CD4-positive, alpha-beta T cell treated with Interferon gamma for 1 hour (primary cell): ENCODE results near the gene COL11A2.

Source experiments
- DNase-seq: peaks from one replicate; pipeline ENCODE4 v3.0.0-alpha.2; 2020

The COL11A2 gene

GRCh38 chr6:33171016-33171879, 21.0 kb downstream of the COL11A2 start:
- no peak for DNase-seq

DNA sequence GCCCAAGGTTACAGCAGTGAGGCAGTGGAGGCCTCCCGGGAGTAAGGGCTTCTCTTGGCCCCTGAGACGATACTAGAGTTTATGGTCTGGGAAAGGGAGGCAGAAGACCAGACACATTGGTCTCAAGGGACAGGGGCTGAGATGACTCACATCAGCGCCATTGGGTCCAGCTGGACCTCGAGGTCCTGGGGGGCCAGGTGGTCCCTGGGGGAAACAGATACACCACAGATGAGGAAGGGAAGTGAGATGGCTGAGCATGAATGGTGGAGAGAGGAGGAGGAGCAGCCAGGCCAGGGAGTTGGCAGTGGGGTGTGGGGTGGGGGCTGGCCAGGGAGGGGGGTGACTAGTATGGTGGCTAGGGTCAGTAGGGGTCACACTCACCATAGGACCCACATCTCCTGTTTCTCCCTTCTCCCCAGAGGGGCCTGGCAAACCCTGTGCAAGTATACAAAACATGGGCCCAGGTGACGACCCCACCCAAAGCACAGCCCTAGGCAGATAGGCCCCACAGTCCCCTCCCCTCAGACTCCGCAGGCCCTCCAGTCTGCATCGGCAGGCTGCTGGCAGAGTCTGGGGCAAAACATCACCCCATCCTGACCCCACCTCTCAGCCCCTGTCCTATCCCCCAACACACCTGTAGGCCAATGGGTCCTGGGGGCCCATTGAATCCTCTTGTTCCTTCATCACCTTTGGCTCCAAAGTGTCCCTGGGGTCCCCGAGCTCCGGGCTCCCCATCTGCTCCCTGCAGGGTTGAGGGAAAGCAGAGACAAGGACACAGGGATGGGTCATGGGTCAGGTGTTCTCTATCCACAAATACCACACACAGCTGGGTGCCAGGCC, 21.9 kb downstream of the COL11A2 start:
- DNase-seq: no peak

DNA sequence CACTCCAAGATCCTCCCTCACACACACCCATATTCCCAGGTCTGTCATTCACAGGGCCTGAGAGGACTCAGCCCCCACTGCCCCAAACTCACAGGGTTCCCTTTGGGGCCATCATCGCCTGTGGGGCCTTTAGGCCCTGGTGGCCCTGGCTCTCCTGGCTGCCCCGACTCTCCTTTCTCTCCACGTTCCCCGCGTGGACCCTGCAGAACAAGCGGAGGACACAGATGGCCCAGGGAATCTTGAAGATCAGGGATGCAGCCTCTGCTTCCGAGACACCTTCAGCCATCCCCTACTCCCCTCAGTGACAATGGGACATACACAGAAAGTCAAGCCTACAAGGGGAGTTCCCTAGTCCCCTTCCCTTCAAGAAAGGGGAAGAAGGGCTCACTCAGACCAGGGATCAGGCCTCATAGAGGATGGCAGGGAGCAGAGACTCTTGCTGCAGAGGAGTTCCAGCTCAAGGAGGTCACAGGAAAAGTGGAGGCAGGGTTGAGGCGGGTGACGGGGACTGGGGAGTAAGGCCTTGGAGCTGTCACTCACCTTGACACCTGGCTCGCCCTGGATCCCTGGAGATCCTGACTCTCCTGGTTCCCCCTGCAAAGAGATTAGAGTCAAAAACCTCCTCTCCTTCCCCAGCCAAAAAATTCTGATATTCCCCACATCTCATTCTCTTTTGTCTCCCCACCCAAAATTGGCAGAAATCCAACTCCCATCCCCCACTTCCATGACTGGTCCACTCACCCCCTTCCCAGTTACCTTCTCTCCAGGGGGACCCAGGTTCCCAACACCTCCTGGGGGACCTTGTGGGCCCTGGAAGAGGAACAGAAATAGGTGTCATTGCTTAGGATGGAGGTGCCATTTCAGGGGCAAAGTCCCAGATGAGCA, 22.7 kb downstream of the COL11A2 start:
- DNase-seq: no peak

GRCh38 chr6:33168639-33169038, 23.6 kb downstream of the COL11A2 start:
- DNase-seq: no peak

GRCh38 chr6:33168284-33168601, 24.0 kb downstream of the COL11A2 start:
- DNase-seq: no peak

DNA sequence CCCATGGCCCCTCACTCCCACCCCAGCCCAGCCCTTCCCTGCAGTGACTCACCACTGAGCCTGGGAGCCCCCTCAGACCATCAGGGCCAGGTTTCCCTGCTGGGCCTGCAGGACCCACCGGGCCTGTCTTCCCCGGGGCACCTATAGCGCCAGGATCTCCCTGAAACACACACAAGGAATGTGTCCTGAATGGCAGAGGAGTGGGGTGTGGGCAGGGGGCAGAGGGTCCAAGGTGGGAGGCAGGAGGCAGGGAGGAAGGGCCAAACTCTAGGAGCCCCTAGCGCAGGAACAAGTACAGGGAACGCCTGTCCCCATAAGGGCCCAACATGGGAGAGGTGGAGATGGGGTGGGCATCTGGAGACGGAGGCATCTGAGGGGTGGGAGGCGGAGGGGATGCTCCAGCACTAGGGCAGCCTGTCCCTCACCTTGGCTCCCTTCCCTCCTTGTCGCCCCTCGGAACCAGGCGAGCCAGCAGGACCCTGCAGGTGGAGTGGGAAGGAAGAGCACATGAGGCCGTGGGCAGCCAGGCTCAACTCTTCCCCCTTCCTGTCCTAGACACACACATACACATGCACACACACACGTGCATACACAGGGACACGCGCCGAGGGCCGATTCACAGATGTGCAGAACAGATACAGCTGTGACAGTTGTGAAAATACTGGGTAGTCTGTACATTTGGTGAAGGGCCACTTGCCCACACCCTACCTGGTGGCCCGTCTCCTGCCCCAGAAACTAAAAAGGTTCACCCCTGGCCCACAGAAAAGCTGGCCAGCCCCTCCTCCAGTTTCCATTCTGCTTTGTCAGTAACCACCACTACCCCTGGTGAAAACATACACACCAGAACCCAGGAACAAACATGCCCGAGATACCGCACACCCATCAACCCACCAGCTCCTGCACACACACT, 24.6 kb downstream of the COL11A2 start:
- no peak for DNase-seq

DNA sequence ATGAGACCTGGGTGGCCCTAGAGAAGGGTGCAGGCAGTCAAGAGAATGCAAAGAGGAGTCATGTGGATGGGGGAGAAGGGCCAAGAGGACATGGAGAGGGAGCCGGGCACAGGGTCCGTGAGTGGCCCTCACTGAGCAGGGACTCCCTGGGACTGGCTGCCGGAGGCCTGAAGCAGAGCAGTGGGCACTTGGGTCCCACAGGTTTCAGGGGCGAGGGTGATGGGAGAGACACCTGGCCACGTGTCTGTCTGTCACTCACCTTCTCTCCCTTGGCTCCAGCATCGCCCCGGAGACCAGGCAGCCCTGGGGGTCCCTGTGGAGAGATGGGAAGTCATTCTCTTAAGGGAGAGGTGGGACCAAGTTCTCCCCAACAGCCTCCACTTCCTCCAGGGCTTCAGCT, 25.5 kb downstream of the COL11A2 start:
- no peak for DNase-seq

GRCh38 chr6:33166363-33166762, 25.9 kb downstream of the COL11A2 start:
- no peak for DNase-seq

DNA sequence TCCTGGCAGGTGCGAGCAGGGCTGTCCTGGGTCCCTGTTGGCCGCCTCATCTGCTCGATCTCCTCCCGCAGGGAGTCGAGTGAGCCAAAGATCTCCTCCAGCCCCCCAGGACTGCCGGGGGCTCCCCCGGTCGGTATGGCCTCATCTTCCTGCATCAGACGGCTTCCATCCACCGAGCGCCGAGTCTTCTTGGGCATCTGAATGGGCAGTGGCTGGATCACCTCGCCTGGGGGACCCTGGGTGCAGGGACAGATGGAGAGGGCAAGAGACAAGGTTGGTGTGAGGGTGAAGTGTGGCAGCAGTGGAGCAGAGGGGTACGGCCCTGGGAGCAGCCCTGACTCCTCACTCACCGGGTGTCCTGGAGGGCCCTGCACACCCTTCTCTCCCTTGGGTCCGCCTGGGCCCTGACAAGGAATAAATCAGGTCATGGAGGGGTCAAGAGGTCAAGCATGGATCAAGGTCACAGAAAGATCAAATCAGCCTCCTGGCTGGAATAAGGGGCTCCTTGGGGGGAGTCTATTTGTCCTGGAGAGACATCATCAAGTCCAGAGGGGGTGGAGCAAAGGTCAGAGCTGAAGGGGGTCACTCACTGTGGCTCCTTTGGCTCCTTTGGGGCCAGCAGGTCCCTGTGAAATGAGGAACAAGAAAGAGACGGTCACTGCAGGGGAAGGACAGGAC, 26.5 kb downstream of the COL11A2 start:
- DNase-seq: no peak

DNA sequence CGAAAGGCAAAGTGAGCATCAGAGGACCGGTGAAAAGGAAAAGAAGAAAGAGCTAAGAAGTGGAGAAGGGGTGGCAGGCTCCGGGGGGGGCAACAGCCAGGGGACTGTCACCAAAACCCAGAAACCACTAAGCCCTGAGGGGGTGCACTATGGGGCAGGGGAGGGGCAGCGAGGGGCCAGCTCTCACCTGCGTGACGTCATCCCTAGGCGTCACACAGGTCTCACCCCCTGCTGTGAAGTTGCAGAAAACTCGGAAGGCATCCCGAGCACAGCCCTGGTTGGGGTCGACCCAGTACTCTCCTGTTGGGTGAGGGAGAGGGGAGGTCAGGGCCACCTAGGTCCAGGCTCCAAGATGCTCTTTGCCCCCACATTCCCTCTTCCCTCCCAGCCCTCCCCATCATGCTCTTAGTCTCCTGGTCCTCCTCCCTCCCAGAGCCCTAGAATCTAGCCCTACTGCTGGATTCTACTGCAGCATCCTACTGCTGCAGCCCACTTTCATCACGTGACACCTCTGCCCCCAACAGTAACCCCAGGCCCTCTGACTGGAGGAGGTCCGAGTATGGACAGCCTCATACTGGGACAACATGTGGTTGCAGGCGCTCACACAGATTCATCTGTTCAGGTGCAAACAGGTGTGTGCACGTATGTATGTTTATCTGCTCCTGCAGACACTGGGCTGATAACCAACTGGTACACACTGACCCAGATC, 27.4 kb downstream of the COL11A2 start:
- DNase-seq: no peak

- no peak for DNase-seq
Observed at GRCh38 chr6:33164176-33164575, 28.1 kb downstream of the COL11A2 start.

GRCh38 chr6:33163540-33163939, 28.7 kb downstream of the COL11A2 start:
- no peak for DNase-seq

- DNase-seq: peak; percentile 79
Observed at GRCh38 chr6:33161354-33162331, 30.6 kb downstream of the COL11A2 start.

- DNase-seq: no peak
Observed at GRCh38 chr6:33160728-33161344, 31.4 kb downstream of the COL11A2 start.

GRCh38 chr6:33160096-33160495, 32.2 kb downstream of the COL11A2 start:
- DNase-seq: no peak

DNA sequence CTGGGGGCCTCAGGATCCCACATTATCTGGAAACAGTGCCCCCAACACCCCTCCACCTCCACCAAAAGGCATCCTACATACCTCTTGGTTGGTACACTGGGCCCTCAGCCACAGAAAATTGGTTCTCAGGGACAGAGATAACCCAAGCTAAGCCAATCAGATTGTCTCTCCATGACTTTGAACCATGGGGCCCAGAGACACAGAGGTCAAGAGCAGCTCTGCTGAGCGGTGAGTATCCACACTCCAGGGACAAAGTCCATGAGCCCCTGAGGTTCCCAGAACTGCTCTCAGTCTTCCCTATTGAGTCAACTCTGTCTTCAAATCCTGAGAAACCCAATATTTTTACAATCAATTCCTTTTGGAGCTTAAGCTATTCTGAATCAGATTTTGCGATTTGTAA, 35.3 kb downstream of the COL11A2 start:
- DNase-seq: no peak

- DNase-seq: no peak
Observed at GRCh38 chr6:33156561-33156960, 35.7 kb downstream of the COL11A2 start.

DNA sequence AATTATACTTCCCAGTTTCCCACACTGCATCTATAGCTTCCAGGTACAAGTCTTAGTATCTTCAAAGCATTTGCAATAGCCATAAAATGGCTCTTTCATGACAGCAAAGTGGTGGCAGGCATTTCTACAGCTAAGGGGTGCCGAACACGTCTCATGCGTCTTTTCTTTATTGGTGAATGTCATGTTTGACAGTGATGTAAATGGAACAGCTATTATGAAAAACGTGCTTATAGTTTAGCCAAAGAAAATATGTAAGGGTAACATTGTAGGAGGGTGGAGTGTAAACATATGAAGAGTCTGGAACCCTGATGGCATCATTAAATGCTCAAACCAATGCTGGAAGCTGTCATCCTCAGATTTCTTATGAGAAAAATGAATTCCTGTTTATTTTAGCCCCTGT, 37.9 kb downstream of the COL11A2 start:
- DNase-seq: no peak

DNA sequence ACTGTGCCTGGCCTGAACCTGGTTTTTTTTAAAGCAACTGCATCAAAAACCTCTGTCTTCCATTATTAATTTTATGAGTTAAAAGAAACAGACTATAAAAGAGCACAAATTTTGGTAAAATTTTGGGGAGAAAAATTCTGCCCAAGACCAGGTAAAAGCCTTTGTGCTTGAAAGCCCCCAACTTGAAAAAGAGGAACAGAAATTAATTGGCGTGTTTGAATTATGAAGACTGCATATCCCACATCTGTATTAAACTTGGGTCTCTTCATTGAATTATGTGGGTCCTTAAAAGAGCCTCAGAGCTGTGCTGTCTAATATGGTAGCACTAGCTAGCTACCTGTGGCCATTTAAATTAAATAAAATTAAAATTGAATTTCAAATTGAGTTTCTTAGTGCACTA, 41.2 kb downstream of the COL11A2 start:
- DNase-seq: no peak
